CD1c-positive myeloid dendritic cell (primary cell): ENCODE data around the gene SFXN4.
"Not testable (repeated sequence)": the region's sequence is repeated elsewhere in the genome, so short reads cannot be mapped to it uniquely, and the experiment has no call there.

Source experiments
- DNase-seq: peaks from one replicate; pipeline ENCODE4 v3.0.0-alpha.2; 2016; ENCODE audit errors: extremely low spot score

SFXN4 gene

DNA sequence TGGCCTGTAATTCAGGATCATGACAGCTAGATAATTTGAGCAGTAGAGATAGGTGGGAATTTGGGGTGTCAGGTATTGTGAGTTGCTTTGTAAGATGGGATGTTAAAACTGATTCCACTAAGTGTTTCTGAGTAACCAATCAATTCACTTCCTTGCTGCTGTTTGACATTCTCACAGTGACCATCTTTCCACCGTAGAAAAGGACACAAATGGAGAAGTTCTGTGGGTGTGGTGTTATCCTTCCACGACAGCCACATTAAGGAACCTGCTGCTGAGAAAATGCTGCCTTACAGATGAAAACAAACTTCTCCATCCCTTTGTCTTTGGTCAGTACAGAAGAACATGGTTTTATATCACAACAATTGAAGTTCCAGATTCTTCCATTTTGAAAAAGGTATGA lies 57.7 kb downstream of the SFXN4 start:
- DNase-seq: peak; percentile 59

- DNase-seq: not testable (repeated sequence)
Measured at GRCh38 chr10:119107106-119107505, 58.4 kb downstream of the SFXN4 start.

DNA sequence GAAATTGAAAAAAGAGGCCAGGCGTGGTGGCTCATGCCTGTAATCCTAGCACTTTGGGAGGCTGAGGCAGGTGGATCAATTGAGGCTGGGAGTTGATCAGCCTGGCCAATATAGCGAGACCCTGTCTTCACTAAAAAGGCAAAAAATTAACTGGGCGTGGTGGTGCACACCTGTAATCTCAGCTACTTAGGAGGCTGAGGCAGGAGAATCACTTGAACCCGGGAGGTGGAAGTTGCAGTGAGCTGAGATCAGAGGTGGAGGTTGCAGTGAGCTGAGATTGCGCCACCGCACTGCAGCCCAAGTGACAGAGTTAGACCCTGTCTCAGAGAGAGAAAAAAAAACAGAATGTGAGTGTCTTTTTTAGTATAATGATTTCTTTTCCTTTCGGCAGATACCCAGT lies 59.6 kb downstream of the SFXN4 start:
- not testable (repeated sequence) for DNase-seq

GRCh38 chr10:119105155-119105554 lies 60.4 kb downstream of the SFXN4 start:
- DNase-seq: no peak

GRCh38 chr10:119104654-119105015 lies 60.9 kb downstream of the SFXN4 start:
- no peak for DNase-seq

- DNase-seq: peak; percentile 79
Measured at GRCh38 chr10:119103903-119104653, 61.4 kb downstream of the SFXN4 start, which contains the start of gene DENND10. Gene DENND10, plus strand, starts transcription at chr10:119104113. Its CDS starts 30 bp downstream, at chr10:119104143.

DNA sequence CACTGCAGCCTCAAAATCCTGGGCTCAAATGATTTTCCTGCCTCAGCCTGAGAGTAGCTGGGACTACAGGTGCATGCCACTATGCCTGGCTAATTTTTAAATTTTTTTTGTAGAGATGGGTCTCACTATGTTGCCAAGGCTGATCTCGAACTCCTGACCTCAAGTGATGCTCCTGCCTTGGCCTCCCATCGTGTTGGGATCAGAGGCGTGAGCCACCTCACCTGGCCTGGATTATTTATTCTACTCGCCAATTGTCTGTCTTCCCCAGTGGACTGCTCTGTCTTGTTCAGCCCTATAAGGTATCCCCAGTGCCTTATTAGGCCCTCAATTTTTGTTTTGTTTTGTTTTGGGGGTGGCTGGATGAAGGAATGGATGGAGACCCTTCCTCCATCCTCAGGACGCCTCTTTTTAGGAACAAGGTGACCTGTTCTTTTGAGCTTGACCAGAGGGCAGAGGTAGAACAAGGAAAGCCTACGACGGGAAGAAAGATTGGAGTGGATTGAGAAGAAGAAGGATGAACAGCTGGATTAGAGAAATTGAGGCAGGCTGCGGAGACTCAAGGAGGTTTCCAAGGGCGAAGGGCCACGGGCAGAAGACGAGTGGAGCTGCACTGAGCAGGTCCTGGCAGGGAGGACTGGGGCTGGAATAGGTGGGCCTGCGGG lies 62.1 kb downstream of the SFXN4 start:
- DNase-seq: no peak

- DNase-seq: no peak
Measured at GRCh38 chr10:119101366-119102098, 64.0 kb downstream of the SFXN4 start.

DNA sequence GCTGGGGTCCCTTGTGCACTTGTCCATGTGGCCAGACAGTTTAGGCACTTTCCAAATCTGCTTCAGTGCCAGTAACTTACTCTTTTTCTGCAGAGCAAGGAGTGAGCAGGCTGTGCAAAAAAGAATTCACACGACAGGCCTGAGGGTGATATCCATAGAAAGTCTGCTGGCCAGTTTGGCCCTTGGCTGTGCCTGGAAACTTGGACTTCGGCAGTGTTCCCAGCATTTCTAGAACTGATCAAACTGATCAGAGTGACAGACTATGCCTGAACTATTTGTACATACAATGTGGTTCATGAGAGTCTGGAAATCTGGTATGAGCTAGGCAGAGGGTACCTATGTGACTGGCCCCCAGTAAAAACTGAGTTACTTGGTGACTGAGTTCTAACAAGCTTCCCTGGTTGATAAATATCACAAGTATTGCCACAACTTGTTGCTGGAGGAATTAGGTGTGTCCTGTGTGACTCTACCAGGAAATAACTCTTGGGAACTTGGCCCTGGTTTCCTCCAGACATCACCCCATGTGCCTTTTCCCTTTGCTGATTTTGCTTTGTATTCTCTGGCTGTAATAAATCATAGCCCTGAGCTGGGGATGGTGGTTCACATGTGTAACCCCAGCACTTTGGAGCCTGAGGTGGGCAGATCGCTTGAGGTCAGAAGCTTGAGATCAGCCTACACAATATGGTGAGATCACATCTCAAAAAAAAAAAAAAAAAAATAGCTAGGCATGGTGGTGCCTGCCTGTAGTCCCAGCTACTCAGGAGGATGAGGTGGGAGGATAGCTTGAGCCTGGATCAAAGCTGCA lies 64.9 kb downstream of the SFXN4 start:
- DNase-seq: no peak

- DNase-seq: no peak
Measured at GRCh38 chr10:119098576-119098975, 66.9 kb downstream of the SFXN4 start.

DNA sequence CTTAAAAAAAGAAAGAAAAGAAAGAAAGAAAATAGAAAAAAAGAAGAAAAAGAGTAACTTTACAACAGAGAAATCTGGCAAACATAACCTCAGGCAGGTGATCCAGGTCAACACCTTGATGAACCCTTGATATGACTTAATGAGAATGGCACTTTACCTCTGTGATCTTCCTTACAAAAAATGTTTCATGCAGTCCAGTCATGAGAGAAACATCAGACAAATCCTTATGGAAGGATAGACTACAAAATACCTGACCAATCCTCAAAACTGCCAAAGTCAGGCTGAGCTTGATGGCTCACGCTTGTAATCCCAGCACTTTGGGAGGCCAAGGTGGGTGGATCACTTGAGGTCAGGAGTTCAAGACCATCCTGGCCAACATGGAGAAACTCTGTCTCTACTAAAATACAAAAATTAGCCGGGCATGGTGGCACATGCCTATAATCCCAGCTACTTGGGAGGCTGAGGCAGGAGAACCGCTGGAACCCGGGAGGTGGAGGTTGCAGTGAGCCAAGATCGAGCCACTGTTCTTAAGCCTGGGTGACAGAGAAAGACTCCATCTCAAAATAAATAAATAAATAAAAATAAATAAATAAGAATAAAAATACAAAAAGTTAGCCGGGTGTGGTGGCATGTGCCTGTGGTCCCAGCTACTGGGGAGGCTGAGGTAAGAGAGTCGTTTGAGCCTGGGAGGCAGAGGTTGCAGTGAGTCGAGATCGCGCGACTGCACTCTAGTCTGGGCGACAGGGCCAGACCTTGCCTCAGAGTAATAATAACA lies 68.7 kb downstream of the SFXN4 start:
- DNase-seq: not testable (repeated sequence)

DNA sequence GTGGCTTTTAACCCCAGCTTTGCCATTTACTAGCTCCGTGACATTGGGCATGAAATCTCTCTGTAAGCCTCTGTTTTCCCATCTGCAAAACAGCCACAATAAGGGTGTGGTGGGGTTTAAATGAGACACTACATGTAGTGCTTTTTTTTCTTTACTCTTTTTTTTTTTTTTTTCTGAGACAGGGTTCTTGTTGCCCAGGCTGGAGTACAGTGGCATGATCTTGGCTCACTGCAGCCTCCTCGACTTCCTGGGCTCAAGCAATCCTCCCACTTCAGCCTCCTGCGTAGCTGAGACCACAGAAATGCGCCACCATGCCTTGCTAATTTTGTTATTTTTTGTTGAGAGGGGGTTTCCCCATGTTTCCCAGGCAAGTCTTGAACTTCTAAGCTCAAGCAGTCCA lies 69.9 kb downstream of the SFXN4 start:
- no peak for DNase-seq

DNA sequence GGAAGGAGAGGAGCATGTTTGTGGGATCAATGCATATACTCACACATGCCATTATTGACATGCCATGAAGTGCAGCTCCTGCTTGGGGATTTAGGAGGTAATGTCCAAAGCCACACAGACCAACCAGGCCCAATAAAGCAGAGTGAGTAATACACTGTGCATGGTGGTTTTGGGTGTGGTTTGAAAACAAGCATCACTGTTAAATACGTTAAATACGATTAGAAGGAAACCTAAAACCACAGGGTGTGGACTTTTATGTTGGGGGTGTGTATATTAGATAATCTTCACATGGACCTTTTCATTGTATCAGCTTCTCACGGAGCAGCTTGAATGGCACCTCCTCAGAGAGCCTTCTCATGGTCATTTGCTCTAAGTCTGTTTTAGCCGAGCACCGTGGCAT lies 74.5 kb downstream of the SFXN4 start:
- DNase-seq: peak; percentile 57
